ENCODE data around the gene MIOX. TPM values are rescaled to one million over a fixed set of nuclear protein-coding genes. Genes with fewer than 3 reads are reported as not detected.

MIOX gene
- total RNA-seq (2014; rRNA removed; shearing (Covaris generic); ENCODE audit: low replicate concordance): 1.9 TPM in 1 of 2 replicates, not detected in the other

DNA sequence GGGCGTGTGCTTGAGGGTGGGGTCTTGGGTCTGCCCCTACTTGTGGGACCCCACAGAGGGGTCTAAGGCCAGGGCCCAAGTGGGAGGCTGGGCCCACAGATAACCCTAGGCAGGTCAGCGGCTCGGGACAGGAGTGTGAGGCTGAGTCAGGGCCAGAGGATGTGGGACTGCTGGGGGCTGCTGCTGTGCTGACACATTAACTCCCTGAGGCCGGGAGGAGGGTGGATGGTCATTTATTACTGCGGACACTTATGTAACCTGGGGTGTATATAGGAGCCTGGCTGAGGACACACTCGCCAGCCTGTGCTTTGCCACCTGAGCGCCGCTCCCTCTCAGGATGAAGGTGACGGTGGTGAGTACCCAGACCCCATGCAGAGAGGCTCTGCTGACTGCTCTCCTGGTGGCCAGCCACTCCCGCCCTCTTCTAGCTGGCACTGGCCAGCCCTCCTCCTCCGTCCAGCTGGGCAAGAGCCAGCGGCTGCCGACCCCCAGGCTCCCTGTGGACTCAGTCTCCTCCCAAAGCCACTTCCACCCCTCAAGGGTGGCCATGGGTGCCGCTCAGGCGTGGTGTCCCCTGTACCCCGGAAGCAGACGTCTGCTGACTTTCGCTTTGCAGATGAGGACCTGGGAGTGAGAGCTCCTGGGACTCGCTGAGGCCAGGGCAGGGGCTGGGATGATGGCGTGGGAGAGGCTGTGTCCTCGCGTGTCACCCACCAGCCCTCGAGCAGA, at the start of gene MIOX:
TSS of gene MIOX (plus strand) at position 299 of the 729 bp plus-strand sequence. CDS start at position 338, 39 bp downstream.
- peak; percentile 65 for DNase-seq (ENCODE audit: low read depth)
- in situ Hi-C loops (cut with HindIII; ENCODE audit: low pct_unique_long_range_greater_than_20kb, low sequenced_read_pairs): no loop called here

DNA sequence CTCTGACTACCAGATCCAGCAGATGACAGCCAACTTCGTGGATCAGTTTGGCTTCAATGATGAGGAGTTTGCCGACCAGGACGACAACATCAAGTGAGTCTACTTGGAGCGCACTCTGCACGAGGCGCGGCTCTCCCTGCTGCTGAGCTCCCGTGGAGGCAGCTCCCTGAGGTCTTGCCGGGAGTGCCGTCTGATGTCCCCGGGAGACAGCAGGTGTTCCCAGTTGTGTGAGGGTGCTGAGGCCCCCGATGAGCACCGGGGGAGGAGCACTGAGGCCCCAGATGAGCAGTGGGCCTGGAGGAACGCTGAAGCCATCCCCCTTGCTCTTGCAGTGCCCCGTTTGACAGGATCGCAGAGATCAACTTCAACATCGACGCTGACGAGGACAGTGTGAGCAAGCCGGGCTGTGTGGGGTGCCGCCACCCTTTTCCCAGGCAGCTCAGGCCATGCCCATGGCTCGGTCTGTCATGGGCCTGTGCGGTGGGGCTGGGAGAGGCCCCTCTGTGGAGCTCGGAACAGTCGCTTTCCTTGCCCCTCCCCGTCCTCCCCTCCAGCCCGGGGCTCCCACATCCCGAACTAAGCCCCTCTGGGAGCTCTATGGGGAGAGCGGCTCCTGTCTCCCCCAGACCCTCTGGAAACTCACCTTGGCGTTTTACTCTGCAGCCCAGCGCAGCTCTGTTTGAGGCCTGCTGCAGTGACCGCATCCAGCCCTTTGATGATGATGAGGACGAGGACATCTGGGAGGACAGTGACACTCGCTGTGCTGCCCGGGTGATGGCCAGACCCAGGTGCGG, 49.0 kb upstream of the MIOX start:
- DNase-seq (ENCODE audit: low read depth): no peak

DNA sequence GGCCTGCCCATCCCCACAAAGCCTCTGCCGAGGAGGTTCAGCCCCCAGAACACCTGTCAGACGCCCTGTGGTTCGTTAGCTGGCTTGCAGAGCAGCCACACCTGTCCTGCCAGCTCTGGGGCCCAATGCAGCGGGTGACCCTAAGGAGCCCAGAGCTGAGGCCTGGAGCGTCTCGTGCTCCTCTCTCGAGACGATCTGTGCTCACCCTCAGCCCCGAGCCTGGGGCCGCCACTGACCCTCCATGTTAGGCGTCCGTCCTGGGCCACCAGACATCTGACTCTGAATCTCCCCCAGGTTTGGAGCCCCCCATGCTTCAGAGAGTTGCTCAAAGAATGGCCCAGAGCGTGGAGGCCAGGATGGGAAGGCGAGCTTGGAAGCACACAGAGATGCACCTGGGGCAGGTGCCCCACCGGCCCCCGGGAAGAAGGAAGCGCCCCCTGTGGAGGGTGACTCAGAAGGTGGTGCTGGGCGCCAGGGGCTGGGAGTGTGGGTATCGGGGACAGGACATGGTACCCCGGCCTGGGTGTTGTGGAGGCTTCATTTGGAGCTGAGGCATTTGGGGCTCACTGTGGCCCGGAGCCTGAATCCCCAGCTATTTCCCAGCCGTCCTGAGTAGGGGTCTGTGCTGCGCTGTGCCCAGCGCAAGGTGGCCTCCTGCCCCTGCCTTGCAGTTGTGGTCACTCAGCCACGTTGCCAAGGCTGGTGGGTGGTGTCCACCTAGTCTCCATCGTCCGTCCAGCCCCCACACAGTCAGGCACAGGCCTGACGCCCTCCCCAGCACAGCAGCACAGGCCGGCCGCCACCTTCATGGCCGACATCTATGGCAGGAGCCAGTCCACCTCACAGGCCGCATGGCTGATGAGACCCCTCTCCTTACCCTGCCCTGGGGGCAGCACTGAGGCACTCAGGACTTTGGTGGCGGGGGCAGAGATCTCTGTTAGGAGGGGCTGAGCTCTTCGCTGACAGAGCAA, 48.1 kb upstream of the MIOX start:
- DNase-seq (ENCODE audit: low read depth): no peak
- in situ Hi-C loops (cut with HindIII; ENCODE audit: low pct_unique_long_range_greater_than_20kb, low sequenced_read_pairs): no loop called here

More for the DNA sequence above, 49.0 kb upstream of the MIOX start:
- in situ Hi-C loops (cut with HindIII; ENCODE audit: low pct_unique_long_range_greater_than_20kb, low sequenced_read_pairs): no loop called here

DNA sequence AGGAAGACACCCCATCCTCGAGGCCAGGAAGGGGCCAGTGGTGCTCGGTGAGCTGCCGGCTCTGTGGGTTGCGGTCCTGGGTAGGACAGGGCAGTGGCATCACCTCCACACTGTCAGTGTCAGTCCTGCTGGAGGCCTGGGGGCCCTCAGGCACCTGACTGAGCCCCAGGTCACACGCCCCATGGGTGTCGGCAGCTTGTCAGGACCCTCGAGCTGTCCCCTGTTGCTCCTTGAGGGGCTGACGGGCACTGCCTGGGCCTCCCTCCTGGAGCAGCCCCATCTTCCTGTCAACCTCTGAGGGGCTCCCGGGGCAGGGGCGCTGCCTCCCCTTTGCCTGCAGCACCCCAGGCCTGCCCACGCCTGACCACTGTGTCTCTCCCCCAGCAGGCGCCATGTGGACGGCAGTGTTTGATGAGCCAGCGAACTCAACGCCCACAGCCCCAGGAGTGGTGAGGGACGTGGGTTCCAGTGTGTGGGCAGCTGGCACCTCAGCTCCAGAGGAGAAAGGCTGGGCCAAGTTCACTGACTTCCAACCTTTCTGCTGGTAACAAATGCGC, 47.3 kb upstream of the MIOX start:
- in situ Hi-C loops (cut with HindIII; ENCODE audit: low pct_unique_long_range_greater_than_20kb, low sequenced_read_pairs): no loop called here
- DNase-seq (ENCODE audit: low read depth): no peak

DNA sequence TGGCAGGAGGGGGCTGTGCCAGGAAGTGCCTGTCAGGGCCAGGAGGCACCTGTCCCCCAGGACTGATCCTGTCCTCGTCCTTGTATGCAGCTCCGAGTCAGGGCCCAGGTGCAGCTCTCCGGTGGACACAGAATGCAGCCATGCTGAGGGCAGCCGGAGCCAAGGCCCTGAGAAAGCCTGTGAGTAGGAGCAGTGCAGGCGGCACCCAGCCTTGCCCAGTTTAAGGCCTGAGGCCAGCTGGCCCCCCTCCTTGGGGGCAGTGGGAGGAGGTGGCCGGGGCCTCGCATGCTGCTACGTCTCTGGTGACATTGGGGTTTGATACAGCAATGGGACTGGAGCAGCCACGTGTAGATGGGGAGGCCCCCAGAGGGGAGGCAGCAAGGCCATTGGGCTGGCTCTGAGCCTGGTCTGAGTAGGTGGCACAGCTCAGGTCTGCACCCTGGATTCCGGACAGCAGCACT, 46.8 kb upstream of the MIOX start:
- no peak for DNase-seq (ENCODE audit: low read depth)
- in situ Hi-C loops (cut with HindIII; ENCODE audit: low pct_unique_long_range_greater_than_20kb, low sequenced_read_pairs): no loop called here

DNA sequence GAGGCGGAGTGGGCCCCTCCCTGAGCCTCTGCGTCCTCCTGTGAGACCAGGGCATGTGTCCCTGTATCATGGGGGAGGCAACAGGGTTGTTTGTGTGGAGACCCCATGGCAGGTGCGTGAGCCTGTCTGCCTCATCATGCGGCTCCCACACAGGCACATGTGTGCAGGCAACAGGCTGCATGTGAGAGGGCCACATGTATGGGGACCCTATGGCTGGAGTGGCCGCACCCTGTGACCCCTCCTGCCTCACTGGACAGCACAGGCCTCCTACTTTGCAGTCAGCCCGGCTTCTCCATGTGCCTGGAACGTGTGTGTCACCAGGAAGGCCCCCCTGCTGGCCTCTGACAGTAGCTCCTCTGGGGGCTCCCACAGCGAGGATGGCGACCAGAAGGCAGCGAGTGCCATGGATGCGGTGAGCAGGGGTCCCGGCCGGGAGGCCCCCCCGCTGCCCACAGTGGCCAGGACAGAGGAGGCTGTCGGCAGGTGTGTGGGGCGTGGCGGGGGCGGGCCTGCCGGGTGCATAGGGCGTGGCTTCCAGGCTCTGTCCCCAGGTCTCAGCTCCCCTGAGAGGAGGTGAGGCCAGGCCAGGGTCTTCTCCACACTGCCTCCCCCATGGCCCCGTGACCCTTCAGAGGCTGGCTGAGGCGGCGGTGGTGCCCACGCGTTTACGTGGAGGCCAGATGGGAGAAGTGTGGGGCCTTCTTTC, 46.0 kb upstream of the MIOX start:
- no peak for DNase-seq (ENCODE audit: low read depth)
- in situ Hi-C loops (cut with HindIII; ENCODE audit: low pct_unique_long_range_greater_than_20kb, low sequenced_read_pairs): no loop called here

DNA sequence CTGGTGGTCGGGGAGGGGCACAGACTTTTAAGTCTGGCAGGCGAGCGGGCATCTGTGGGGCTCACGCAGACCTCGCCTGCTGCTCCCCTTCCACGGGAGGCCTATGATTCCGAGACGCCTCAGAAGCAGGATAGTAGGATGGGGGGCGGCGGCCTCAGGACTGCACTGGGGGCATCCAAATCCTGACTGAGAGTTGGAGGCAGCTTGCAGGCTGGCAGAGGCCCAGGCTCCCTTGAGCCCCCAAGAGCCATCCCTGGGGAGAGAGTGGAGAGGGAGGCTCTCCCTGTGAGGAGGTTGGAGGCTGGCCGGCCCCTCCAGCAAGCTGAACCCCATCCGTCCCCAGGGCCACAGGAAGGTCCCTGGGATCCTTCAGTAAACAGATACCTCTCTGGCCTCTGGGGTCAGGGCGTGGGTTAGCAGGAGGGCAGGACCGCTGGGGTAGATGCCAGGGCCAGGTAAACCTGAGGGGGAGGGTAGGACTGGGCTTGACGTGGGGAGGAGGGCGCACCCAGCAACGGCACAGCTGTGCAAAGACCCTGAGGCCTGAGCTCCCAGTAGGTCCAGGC, 45.1 kb upstream of the MIOX start:
- no peak for DNase-seq (ENCODE audit: low read depth)
- in situ Hi-C loops (cut with HindIII; ENCODE audit: low pct_unique_long_range_greater_than_20kb, low sequenced_read_pairs): no loop called here

DNA sequence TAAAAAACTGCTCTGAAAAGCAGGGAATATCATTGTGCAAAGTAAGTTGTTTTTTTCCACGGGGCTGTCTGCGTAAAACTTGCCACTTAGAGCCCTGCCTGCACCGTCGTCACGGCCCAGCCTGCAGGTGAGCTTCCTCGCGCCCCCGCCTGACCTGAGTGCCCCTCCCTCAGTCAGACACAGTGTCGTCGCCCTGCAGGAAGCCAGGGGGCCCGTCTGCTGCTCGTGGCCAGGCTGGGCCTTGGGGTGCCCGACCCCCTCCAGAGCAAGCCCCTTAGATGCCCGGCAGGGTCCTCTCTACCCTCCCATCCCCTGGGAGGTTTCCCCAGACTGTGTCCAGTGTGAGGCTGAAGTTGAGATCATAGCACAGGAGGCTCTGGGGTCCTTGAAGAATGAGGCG, 43.5 kb upstream of the MIOX start:
- in situ Hi-C loops (cut with HindIII; ENCODE audit: low pct_unique_long_range_greater_than_20kb, low sequenced_read_pairs): no loop called here
- DNase-seq (ENCODE audit: low read depth): no peak

DNA sequence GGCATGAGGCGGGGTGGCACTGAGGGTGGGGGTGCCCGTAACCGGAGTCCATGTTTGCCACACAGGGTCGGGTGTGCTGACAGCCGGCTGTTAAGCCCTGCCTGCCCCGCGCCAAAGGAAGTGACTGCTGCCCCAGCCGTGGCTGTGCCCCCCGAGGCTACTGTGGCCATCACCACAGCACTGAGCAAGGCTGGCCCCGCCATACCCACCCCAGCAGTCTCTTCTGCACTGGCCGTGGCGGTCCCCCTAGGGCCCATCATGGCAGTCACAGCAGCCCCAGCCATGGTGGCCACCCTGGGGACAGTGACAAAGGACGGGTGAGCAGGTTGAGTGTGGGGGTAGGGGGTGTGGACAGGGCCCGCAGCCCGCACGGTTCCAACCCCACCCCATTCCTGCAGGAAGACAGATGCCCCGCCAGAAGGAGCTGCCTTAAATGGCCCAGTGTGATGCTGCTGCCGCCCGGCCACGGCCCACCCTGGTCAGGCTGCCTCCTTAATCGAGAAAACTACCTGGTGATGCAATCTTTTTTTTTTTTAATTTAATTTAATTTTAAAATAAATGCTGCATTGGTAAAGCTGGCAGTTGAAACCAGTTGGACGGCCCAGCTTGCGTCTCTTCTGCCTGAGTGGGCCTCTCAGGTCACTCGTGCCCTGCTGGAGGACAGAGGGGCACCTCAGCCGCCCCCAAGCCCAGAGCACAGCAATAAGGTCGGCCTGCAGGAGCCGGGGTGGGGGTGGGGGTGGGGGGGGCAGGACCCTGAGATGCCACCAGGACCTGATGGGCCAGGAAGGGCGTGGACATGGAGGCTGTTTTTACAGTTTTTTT, 42.6 kb upstream of the MIOX start:
- no peak for DNase-seq (ENCODE audit: low read depth)
- in situ Hi-C loops (cut with HindIII; ENCODE audit: low pct_unique_long_range_greater_than_20kb, low sequenced_read_pairs): no loop called here

DNA sequence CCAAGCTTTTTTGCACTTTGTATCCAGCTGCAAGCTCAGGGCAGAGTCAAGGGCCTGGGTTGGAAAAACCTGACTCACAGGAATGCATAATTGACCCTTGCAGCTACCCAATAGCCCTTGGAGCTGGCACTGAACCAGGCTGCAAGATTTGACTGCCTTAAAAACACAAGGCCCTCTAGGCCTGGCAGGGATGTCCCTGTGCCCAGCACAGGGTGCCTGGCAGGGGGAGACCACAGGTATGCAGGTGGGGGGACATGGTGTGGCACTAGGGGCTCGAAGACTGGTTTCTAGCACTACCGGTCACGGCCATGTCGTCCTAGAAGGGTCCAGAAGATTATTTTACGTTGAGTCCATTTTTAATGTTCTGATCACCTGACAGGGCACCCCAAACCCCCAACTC, 42.0 kb upstream of the MIOX start:
- peak; percentile 34 for DNase-seq (ENCODE audit: low read depth)
- in situ Hi-C loops (cut with HindIII; ENCODE audit: low pct_unique_long_range_greater_than_20kb, low sequenced_read_pairs): no loop called here

DNA sequence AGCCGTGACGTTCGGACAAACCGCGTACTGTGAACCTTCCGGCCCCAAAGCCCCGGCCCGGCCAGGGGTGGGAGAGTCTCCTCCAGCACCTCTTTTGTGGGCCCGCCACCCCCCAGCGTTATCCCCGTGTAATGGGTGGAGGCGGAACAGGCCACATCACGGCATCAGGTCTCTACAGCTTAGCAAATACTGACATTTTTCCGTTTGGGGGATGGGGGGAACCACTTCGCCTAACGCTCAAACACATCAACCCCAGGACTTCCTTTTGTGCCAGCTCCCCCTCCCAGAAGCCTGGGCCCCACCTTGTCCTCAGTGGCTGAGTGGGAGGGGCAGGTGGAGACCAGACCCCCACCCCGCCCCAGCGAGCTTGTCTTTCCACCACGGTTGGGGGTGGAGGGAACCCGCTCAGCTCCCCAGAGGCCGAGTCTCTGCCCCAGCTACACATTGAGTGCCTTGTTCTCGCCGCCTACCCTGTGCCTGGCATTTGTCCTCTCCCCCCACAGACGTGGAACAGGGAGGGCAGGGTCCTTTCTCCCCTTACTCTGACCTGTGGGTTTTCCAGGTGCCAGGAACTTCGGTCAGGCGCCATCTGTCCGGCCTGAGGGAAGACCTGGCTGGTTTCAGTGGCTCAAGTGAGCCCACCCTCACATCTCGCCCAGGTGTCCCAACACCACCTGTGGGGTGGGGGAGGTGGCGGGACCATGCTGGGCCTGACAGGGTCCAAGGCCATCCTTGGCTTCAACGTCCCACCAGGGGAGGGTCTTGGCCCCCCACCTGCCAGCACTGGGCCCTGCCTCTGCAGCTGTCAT, 41.4 kb upstream of the MIOX start:
- no peak for DNase-seq (ENCODE audit: low read depth)
- in situ Hi-C loops (cut with HindIII; ENCODE audit: low pct_unique_long_range_greater_than_20kb, low sequenced_read_pairs): no loop called here

DNA sequence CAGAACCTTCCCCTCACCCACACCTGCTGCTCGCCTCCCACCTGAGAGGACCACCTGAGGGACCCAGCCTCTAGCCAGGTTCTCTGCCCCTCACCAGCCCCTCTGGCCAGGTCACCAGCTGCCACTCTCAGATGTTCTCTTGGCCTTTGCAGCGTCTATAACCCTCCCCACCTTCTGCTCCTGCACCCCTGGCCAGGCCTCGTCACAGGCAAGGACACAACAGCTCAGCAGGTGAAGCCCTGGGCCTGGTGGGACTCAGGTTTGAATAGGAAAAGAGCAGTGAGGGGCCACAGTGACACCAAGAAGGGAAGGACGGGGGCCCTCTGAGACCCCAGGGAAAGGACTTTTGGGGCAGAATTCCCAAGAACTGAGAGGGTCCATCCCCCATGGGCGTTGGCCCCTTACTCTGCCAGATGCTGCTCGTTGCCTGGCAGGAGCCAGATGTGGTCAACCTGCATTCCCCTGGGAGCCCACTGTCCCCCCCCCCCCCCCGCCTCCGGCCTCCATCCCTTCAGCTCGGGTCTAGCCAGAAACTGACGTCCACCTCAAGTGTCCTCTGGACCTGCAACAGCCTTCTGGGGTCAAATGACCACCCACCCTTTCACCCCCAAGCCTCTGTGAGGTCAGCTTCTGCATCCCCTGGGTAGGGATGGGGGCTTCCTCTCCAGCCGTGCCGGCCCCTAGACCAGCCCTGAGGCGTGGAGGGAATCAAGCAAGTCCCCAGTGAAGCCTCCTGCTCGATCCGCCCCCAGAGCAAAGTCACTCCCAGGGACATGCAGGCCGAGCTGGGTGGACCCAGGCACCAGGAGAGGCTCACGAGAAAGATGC, 40.6 kb upstream of the MIOX start:
- DNase-seq (ENCODE audit: low read depth): no peak
- in situ Hi-C loops (cut with HindIII; ENCODE audit: low pct_unique_long_range_greater_than_20kb, low sequenced_read_pairs): no loop called here

DNA sequence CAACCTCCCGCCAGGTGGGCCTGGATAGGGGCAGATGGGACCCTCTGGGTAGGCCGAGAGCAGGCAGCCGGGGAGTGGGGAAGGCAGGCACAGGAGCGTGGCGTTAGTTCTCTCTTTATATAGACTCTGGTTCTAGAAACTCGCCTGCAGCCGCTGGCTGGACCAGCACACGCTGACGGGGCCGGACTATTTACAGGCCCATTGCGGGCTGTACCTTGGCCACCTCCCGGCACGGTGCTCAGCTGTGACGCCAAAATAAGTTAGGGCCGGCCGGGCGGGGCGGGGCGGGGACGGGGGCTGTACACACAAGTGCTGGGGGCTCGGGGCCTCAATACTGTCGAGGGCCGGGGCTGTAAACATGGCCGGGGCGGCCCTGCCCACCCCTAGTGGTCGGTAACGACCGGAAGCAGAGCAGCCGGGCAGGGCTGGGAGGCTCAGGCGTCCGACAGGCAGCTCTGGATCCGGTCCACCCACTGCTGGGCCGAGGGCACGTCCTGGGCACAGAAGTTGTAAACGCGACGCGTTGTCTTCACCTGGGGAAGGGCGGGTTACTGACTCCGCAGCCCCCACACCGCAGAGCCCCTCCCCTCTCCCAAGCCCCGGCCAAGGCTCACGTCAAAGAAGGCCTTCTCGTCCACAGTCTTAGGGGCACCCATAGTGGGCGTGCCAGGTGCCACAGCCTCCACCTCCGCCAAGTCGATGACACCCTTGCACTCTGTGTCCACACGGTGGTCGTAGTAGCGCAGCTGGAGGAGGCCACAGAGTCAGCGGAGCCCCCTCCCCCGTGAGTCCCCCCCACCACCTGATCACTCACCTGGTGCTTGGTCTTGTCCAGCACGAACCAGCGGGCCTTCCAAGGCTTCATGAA, 39.7 kb upstream of the MIOX start:
- in situ Hi-C loops (cut with HindIII; ENCODE audit: low pct_unique_long_range_greater_than_20kb, low sequenced_read_pairs): no loop called here
- no peak for DNase-seq (ENCODE audit: low read depth)

Data from Caki2 (cell line).